ENCODE results near the gene KRTAP2-3.
"Not testable (repeated sequence)": the region's sequence is repeated elsewhere in the genome, so short reads cannot be mapped to it uniquely, and the experiment has no call there.

KRTAP2-3 gene

GRCh38 chr17:41060052-41060604, at the start of gene KRTAP2-3:
Gene KRTAP2-3 (minus strand): TSS chr17:41060114. CDS start chr17:41060050, 64 bp downstream.
- no peak for DNase-seq

- DNase-seq: not testable (repeated sequence)
Measured at GRCh38 chr17:41108728-41109386, 48.9 kb upstream of the KRTAP2-3 start.

GRCh38 chr17:41107941-41108450, 48.1 kb upstream of the KRTAP2-3 start:
- DNase-seq: no peak

- not testable (repeated sequence) for DNase-seq
Measured at GRCh38 chr17:41105347-41105746, 45.4 kb upstream of the KRTAP2-3 start, which contains the start of gene KRTAP4-9. Gene KRTAP4-9 (plus strand): TSS chr17:41105389. CDS start chr17:41105389, 0 bp downstream.

- not testable (repeated sequence) for DNase-seq
Measured at GRCh38 chr17:41104386-41105038, 44.6 kb upstream of the KRTAP2-3 start.

GRCh38 chr17:41103896-41104295, 44.0 kb upstream of the KRTAP2-3 start:
- no peak for DNase-seq

- no peak for DNase-seq
Measured at GRCh38 chr17:41101586-41102259, 41.8 kb upstream of the KRTAP2-3 start, which contains the start of gene KRTAP4-16. Gene KRTAP4-16 (minus strand): TSS chr17:41102209. CDS start chr17:41102209, 0 bp downstream.

- DNase-seq: not testable (repeated sequence)
Measured at GRCh38 chr17:41099682-41100480, 40.0 kb upstream of the KRTAP2-3 start.

GRCh38 chr17:41098481-41098880, 38.6 kb upstream of the KRTAP2-3 start:
- DNase-seq: no peak

GRCh38 chr17:41098042-41098441, 38.1 kb upstream of the KRTAP2-3 start, which contains the start of gene KRTAP4-8:
Gene KRTAP4-8 (minus strand): TSS chr17:41098142. CDS start chr17:41098084, 58 bp downstream.
- DNase-seq: no peak

GRCh38 chr17:41096055-41096454, 36.1 kb upstream of the KRTAP2-3 start:
- no peak for DNase-seq

GRCh38 chr17:41088760-41089352, 28.9 kb upstream of the KRTAP2-3 start:
- DNase-seq: not testable (repeated sequence)

GRCh38 chr17:41084100-41084856, 24.4 kb upstream of the KRTAP2-3 start, which contains the start of gene KRTAP4-7:
Gene KRTAP4-7 (plus strand): TSS chr17:41084150. CDS start chr17:41084207, 57 bp downstream.
- DNase-seq: not testable (repeated sequence)

- DNase-seq: not testable (repeated sequence)
Measured at GRCh38 chr17:41083427-41083826, 23.5 kb upstream of the KRTAP2-3 start.

GRCh38 chr17:41082626-41083025, 22.7 kb upstream of the KRTAP2-3 start:
- DNase-seq: no peak

- no peak for DNase-seq
Measured at GRCh38 chr17:41076788-41077187, 16.9 kb upstream of the KRTAP2-3 start.

GRCh38 chr17:41073676-41074075, 13.8 kb upstream of the KRTAP2-3 start:
- no peak for DNase-seq

GRCh38 chr17:41071606-41072360, 11.9 kb upstream of the KRTAP2-3 start:
- DNase-seq: no peak

GRCh38 chr17:41069031-41069430, 9.1 kb upstream of the KRTAP2-3 start:
- DNase-seq: no peak

- DNase-seq: no peak
Measured at GRCh38 chr17:41067281-41067680, 7.4 kb upstream of the KRTAP2-3 start.

All from inflammatory macrophage treated with lipopolysaccharide for 1 hour (primary cell).